Spleen (tissue), 7 donors: ENCODE results near the gene RPA1.

Experiments
- CTCF ChIP-seq, 11 experiments: fragments of 200-600 bp in 7 of 11; fragments of 450-650 bp in 4 of 11; sonication (generic) in 4 of 11; IDR thresholded peaks in 8 of 11; conservative IDR thresholded peaks in 3 of 11; 1 replicate in 7 of 11; 2 replicates in 4 of 11; pipeline versions ENCODE4 v1.4.0 to v1.8.0; 2016 to 2021; ENCODE audit warnings: antibody characterized with exemption in 11 of 11, inconsistent platforms in 4 of 11, mild to moderate bottlenecking in 1 of 11
- POLR2AphosphoS5 ChIP-seq, 3 donors: sonication (generic); formaldehyde crosslinking; IDR thresholded peaks; one replicate each; pipeline ENCODE4 v1.5.1; 2017; ENCODE audit warnings: antibody characterized with exemption in 3 of 3
- donor health status: DM: no; HTN: no; CAD: no; lungs with moderate emphysema.
- donor health status: DM: no; HTN: no; CAD: no.
- donor health status: DM: no; HTN: no; CAD: no.

- TF ChIP-seq CTCF (IDR thresholded peaks at IDR 0.05 in 8 of 11, conservative IDR thresholded peaks at IDR 0.05 in 3 of 11) (no peak), POLR2AphosphoS5 (IDR thresholded peaks at IDR 0.05) (peak in 2 of 3 donors; percentile 54 to 74)
Measured at GRCh38 chr17:1783271-1783670, 46.5 kb upstream of the RPA1 start.
